NCI-H524 treated with DMSO at 0.1 percent for 48 hours (cell line): ENCODE data around the gene CD99.

Experiments
- DNase-seq: peaks from one replicate; lab custom pipeline; 2025; lab: John Stamatoyannopoulos, UW

Gene CD99

GRCh38 chrX:2698604-2699003 lies 7.5 kb downstream of the CD99 start:
- no peak for DNase-seq

DNA sequence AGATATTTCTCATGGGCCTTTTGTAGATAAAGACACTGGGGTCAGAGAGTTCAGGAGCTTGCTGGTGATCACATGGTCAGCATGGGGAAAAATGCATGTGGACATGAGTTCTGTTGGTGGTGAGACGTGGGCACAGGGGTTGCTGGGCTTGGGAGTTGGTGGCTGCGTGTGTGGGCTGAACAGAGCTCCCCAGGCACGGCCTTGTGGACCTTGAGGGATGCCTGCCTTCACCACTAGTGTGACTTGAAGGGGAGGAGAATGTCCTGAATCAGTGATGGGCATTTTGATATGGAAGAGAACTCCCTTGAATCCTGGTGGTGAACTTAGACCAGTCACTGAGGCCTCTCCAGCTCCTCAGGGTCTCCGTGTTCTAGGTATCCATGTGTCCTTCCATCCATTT lies 8.9 kb downstream of the CD99 start:
- no peak for DNase-seq

DNA sequence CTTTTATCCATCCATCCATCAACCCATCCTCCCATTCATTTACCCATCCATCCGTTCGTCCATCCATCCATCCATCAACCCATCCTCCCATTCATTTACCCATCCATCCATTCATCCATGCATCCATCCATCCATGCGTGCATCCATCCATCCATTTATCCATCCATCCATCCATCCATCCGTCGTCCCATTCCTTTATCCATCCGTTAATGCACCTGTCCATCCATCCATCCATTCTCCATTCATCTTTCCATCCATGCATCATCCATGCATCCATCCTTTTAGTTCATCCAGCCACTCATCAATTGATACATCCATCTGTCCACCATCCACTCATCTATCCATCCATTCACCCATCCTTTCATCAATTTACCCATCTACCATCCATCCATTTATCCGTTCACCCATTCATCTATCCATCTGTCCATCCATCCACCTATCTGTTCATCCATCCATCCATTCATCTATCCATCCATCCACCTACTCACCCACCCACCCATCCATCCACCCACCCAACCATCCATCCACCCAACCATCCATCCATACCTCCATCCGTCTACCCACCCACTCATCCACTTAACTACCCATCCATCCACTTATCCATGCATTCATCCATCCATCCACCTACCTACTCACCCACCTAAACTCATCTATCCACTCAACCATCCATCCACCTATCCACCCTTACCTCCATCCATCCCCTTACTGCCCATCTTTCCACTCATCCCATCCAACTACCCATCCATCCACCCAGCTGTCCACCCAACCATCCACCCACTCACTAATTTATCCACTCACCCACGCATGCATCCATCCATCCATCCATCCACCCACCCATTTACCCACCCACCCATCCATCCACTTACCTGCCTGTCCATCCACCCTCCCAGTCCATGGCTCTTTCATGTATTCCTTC lies 9.6 kb downstream of the CD99 start:
- no peak for DNase-seq

DNA sequence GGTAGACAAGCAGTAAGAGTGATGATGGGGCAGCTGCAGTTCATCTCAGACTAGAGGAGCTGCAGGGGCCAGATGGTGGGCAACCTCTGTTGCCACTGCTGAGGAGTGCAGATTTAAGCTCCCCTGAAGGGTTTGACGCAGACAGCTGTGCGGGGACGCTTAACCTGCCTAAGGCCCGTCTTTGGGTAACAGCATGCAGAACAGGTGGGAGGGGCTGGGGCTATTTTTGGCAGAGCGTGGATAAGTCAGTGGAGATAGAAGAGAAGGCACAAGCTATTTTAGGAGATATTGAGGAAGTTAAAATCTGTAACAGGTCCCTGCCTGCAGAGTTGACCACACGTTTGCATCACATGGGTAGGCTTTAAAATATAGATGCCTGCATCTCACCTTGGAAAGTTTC lies 10.5 kb downstream of the CD99 start:
- DNase-seq, result no peak

DNA sequence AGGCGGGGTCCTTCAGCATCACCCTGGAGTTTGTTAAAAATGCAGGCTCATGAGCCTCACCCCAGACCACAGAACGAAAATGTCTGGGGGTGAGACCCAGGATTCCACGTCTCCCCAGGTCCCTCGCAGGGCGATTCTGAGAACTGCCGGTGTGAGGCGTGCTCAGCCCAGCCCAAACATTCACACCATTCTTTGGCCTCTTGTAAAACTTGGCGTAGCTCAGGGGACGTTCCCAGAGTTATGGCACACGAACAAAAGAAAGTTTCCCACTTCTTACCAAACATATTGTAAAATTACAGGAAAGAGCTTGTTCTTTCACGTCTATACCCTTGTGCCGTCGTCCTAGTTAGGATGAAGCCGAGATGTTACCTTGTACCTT lies 12.9 kb downstream of the CD99 start:
- no peak for DNase-seq

- DNase-seq, result no peak
Measured at GRCh38 chrX:2705046-2705832, 14.1 kb downstream of the CD99 start.

GRCh38 chrX:2707334-2707760 lies 16.3 kb downstream of the CD99 start:
- no peak for DNase-seq

DNA sequence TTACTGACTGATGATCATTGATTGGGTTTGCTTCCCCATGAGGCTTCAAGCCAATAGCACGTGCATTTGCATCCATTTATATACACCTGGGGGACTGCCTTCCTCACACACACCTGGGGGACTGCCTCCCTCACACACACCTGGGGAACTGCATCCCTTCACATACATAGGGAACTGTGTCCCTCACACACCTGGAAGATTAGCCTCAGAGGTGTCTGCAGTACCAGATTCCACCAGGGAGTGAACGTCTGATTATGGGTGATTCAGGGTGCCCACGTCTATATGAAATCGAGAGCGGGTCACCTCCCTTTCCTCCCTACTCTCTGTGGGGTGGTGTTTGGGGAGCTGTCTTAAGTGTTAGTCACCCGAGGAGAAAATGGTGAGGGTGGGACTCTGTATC lies 16.9 kb downstream of the CD99 start:
- DNase-seq, result no peak

DNA sequence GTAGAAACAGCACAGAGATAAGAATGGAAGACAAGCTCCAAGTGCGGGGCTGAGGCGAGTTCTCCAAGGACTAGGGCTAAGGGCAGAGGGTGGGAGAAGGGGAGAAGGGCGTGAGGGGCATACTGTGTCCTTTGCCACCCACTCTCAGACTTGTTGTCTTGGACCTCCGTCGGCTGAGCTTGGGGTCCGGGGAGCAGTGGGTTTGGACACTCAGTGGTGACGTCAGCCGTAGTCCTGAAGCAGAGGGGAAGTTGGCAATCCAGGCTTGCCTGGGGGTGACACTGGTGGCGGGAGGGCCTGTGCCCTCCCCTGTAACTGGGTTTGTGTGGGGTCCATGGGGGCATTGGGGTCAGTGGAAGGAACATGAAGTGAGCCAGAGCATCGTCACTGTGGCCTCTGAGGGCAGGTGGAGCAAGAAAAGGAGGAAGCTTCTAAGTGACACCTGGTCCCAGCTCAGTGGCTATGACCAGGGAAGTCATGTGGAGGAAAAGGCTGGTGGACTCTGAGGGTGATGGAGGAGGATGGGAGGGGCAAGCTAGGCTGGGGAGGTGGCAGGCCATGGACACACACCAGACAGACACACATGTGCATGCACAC lies 17.6 kb downstream of the CD99 start:
- no peak for DNase-seq

GRCh38 chrX:2709556-2709955 lies 18.5 kb downstream of the CD99 start:
- DNase-seq, result no peak

GRCh38 chrX:2710041-2710840 lies 19.1 kb downstream of the CD99 start:
- DNase-seq, result no peak

- DNase-seq, result no peak
Measured at GRCh38 chrX:2711441-2711840, 20.3 kb downstream of the CD99 start.

DNA sequence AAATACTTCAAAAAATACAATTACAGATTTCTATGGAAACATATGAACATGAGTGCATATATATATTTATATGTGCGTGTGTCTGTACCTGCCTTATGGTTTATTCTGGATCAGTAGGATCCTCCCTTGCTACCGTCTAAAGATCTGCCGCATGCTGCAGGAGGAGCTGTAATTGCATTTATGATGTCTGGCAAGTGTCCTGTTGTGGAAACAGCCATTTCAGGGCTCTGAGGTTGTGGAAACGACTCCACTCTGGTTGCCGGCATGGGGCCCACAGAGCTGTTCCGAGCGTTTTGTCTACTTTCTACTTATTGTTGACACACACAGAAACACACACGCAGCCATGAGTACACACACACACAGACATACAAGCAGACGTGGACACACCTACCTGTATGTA lies 21.3 kb downstream of the CD99 start:
- no peak for DNase-seq

GRCh38 chrX:2712890-2713840 lies 22.1 kb downstream of the CD99 start:
- DNase-seq, result no peak

DNA sequence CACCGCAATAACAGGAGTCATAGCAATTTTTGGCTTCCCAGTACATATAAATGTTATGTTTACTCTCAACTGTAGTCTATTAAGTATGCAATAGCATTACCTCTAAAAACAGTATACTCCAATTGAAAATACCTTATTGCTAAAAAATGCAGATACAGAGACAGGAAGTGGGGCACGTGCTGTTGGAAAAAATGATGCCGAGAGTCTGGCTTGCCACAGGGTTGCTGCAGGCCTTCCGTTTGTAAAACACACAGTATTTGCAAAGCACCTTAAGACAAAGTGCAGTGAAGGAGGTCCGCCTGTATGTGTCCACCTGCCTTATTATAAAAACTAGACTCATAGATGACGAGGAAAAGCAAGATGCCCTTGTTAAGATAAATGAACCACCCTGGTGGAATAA lies 23.5 kb downstream of the CD99 start:
- DNase-seq, result no peak

- no peak for DNase-seq
Measured at GRCh38 chrX:2715066-2715600, 24.0 kb downstream of the CD99 start.

GRCh38 chrX:2717312-2717711 lies 26.2 kb downstream of the CD99 start:
- no peak for DNase-seq

DNA sequence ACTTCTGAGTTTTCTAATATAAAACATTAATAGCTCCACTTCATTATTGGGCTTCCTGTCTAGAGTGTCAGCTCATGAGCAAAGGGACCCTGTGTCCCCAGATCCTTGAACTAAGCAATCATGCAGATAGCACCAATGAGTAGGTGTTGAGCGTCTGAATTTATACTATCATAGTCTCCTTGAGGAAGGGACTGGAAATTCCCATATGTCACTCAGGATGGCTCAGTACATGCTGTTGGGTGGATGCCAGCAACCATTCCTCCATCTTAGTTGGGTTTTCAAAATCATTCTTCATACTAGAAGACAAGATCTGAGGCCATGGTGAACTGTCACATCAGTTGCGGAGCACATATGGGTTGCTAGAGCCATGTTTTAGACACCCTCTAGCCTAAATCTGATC lies 27.7 kb downstream of the CD99 start:
- no peak for DNase-seq

DNA sequence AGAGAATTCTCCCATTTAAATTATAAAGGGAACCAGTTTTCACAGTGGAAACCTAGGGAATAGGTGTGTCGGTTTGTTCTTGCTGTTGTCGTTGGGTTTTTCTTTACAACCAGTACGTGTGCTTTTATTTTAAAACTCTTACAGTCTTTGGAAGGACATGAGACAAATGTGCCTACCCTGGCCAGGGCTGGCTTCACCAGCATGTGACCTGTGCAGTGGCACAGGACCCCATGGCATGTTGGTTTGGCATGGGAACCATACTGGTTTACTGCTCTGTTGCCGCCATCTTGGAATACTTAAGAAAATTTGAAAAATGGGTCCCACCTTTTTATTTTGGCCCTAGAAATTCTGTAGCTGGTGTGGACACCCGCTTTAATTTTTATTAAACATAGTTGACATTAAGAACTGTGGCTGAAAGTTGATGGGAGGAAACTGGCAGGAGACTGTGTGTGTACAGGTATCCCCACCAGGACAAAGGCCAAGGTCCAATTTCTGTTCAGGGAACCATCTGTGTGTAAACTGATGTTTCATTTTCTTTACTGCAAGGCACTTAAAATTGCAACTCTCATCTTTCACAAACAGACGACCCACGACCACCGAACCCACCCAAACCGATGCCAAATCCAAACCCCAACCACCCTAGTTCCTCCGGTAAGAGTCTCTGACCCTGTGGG lies 28.8 kb downstream of the CD99 start:
- DNase-seq, result no peak

GRCh38 chrX:2723286-2723879 lies 32.3 kb downstream of the CD99 start:
- DNase-seq, result no peak
